ENCODE data around the gene HOOK1.

Gene HOOK1

DNA sequence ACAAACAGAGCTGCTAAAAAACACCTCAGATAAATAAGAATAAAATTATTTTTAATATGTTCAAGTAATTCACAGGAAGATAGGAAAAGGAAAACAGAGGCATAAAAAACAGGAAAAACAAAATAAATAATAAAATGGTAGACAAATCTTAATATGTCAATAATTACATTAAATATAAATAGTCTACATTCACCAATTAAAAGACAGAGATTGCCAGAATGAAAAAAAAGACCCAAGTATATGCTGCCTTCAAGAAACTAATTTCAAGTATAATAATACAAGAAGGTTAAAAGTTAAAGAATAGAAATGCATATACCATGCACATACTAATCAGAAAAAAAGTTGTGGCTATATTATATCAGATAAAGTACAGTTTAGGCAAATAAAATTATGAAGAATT, 109.9 kb downstream of the HOOK1 start:
- Histone ChIP-seq H3K4me3 (ENCODE audit: low read length) (no peak overlapping the region), H3K27ac (ENCODE audit: low read length) (no peak overlapping the region), H3K36me3 (ENCODE audit: insufficient read depth, low read depth, low read length) (no peaks in the 10 kb centered on the region), H3K4me1 (ENCODE audit: insufficient read depth, low read length) (no peaks in the 10 kb centered on the region), H3K27me3 (ENCODE audit: insufficient read depth, low read length) (peaks cover 45% of the 10 kb centered on the region), H3K9me3 (ENCODE audit: insufficient read depth, low read depth, low read length) (no peaks in the 10 kb centered on the region), H3K9ac (ENCODE audit: low read depth, low read length) (no peak overlapping the region)

Measured in iPS-20b (cell line).